Cardiac muscle cell (in vitro differentiated cells and primary cell): ENCODE data around the gene TEAD4. TPM values are rescaled to one million over a fixed set of nuclear protein-coding genes. Genes with fewer than 3 reads are reported as not detected.

Experiments used
- DNase-seq, 2 donors: peaks; one replicate each; pipeline versions ENCODE4 v3.0.0 to v3.0.0-alpha.2; 2010 to 2017; ENCODE audit warnings: low read depth in 1 of 2, low spot score in 1 of 2
- H3K27ac ChIP-seq: fragments of 200-600 bp; sonication (generic); 2 replicates; pipeline ENCODE4 v1.5.1; 2016
- H3K27me3 ChIP-seq: fragments of 200-600 bp; sonication (generic); 2 replicates; pipeline ENCODE4 v1.6.0; 2016; ENCODE audit warnings: control low read depth
- H3K36me3 ChIP-seq: fragments of 200-600 bp; sonication (generic); 2 replicates; pipeline ENCODE4 v1.5.1; 2016; ENCODE audit warnings: control low read depth
- H3K4me1 ChIP-seq: fragments of 200-600 bp; sonication (generic); 2 replicates; pipeline ENCODE4 v1.8.1; 2017; ENCODE audit warnings: low read depth, mild to moderate bottlenecking, mixed run types
- H3K4me3 ChIP-seq: fragments of 200-600 bp; sonication (generic); 2 replicates; pipeline ENCODE4 v1.5.1; 2016; ENCODE audit warnings: mild to moderate bottlenecking
- H3K9me3 ChIP-seq: fragments of 200-600 bp; sonication (generic); 2 replicates; pipeline ENCODE4 v1.5.1; 2017; ENCODE audit warnings: low read depth, mild to moderate bottlenecking, control low read depth
- CTCF ChIP-seq: IDR thresholded peaks from 2 replicates; pipeline ENCODE4 v1.5.1; 2012; ENCODE audit warnings: low read depth, mild to moderate bottlenecking, low read length
- polyA plus RNA-seq: library from polyadenylated mRNA; unstranded; fragments of >200 nt; fragmentation: Nextera tagmentation; extraction: Ambion mirVana; gene quantifications from 2 replicates; pipeline ENCODE4 v1.2.1, GENCODE V29; 2016
- total RNA-seq: library from RNA; depleted of rRNA; stranded (reverse); fragments of >200 nt; gene quantifications from 2 replicates; pipeline ENCODE4 v1.2.3, GENCODE V29; 2016

Gene TEAD4
- total and polyA plus RNA-seq, 2 experiments from 2014 or later: 21.3 to 31.9 TPM

GRCh38 chr12:3042826-3043225 is 83.6 kb downstream of the TEAD4 start:
- no peak for DNase-seq
- TF ChIP-seq CTCF: no peak
- no peaks in the 10 kb centered on the region for H3K27me3 ChIP-seq

GRCh38 chr12:3043406-3043805 is 84.2 kb downstream of the TEAD4 start:
- no peak overlapping the region for H3K27ac ChIP-seq
- H3K36me3 ChIP-seq: no peaks in the 10 kb centered on the region
- no peaks in the 10 kb centered on the region for H3K9me3 ChIP-seq
- TF ChIP-seq CTCF: no peak
- H3K4me3 ChIP-seq: no peak overlapping the region
- DNase-seq: no peak
- H3K27me3 ChIP-seq: no peaks in the 10 kb centered on the region
- no peaks in the 10 kb centered on the region for H3K4me1 ChIP-seq

More at GRCh38 chr12:3042826-3043225, 83.6 kb downstream of the TEAD4 start:
- no peaks in the 10 kb centered on the region for H3K4me1 ChIP-seq
- H3K27ac ChIP-seq: no peak overlapping the region
- no peak overlapping the region for H3K4me3 ChIP-seq
- peaks cover 3% of the 10 kb centered on the region for H3K36me3 ChIP-seq
- no peaks in the 10 kb centered on the region for H3K9me3 ChIP-seq

GRCh38 chr12:3044141-3044630 is 85.0 kb downstream of the TEAD4 start:
- no peak for DNase-seq
- Histone ChIP-seq H3K4me3 (no peak overlapping the region), H3K27ac (no peak overlapping the region), H3K36me3 (no peaks in the 10 kb centered on the region), H3K27me3 (no peaks in the 10 kb centered on the region), H3K4me1 (no peaks in the 10 kb centered on the region), H3K9me3 (no peaks in the 10 kb centered on the region)
- no peak for TF ChIP-seq CTCF

GRCh38 chr12:3045494-3045893 is 86.3 kb downstream of the TEAD4 start:
- H3K4me1 ChIP-seq: no peaks in the 10 kb centered on the region
- no peak overlapping the region for H3K4me3 ChIP-seq
- no peaks in the 10 kb centered on the region for H3K9me3 ChIP-seq
- DNase-seq: no peak
- H3K36me3 ChIP-seq: no peaks in the 10 kb centered on the region
- no peak for TF ChIP-seq CTCF
- no peaks in the 10 kb centered on the region for H3K27me3 ChIP-seq
- no peak overlapping the region for H3K27ac ChIP-seq

- Histone ChIP-seq H3K4me1 (no peaks in the 10 kb centered on the region), H3K36me3 (no peaks in the 10 kb centered on the region), H3K4me3 (no peak overlapping the region), H3K27ac (no peak overlapping the region), H3K27me3 (no peaks in the 10 kb centered on the region), H3K9me3 (no peaks in the 10 kb centered on the region)
- no peak for TF ChIP-seq CTCF
- DNase-seq: no peak
Measured at GRCh38 chr12:3045989-3046388, 86.8 kb downstream of the TEAD4 start.
